NCI-H2171 (cell line): Measurements from ENCODE around the gene LPCAT1.
"Not testable (repeated sequence)": the region's sequence is repeated elsewhere in the genome, so short reads cannot be mapped to it uniquely, and the experiment has no call there.

ENCODE experiments used
- DNase-seq: peaks from one replicate; lab custom pipeline; 2025; lab: John Stamatoyannopoulos, UW

The LPCAT1 gene

GRCh38 chr5:1541702-1542400, 18.1 kb upstream of the LPCAT1 start:
- no peak for DNase-seq

- no peak for DNase-seq
Measured at GRCh38 chr5:1540831-1541701, 17.3 kb upstream of the LPCAT1 start.

- no peak for DNase-seq
Measured at GRCh38 chr5:1540166-1540565, 16.4 kb upstream of the LPCAT1 start.

GRCh38 chr5:1539393-1540161, 15.8 kb upstream of the LPCAT1 start:
- DNase-seq: not testable (repeated sequence)

- DNase-seq: no peak
Measured at GRCh38 chr5:1538741-1539392, 15.1 kb upstream of the LPCAT1 start.

- no peak for DNase-seq
Measured at GRCh38 chr5:1538276-1538675, 14.5 kb upstream of the LPCAT1 start.

GRCh38 chr5:1537603-1538154, 13.9 kb upstream of the LPCAT1 start:
- DNase-seq: no peak

- no peak for DNase-seq
Measured at GRCh38 chr5:1536871-1537602, 13.3 kb upstream of the LPCAT1 start.

GRCh38 chr5:1536322-1536845, 12.6 kb upstream of the LPCAT1 start:
- DNase-seq: no peak

GRCh38 chr5:1535646-1536045, 11.9 kb upstream of the LPCAT1 start:
- DNase-seq: no peak

- no peak for DNase-seq
Measured at GRCh38 chr5:1532384-1532783, 8.6 kb upstream of the LPCAT1 start.

- DNase-seq: no peak
Measured at GRCh38 chr5:1529498-1529897, 5.7 kb upstream of the LPCAT1 start.

GRCh38 chr5:1527533-1528205, 3.9 kb upstream of the LPCAT1 start:
- DNase-seq: no peak

GRCh38 chr5:1526681-1527131, 2.9 kb upstream of the LPCAT1 start:
- no peak for DNase-seq

- no peak for DNase-seq
Measured at GRCh38 chr5:1526190-1526631, 2.5 kb upstream of the LPCAT1 start.

GRCh38 chr5:1525624-1526189, 1.9 kb upstream of the LPCAT1 start:
- no peak for DNase-seq

- DNase-seq: no peak
Measured at GRCh38 chr5:1524799-1525623, 1.3 kb upstream of the LPCAT1 start.

- DNase-seq: no peak
Measured at GRCh38 chr5:1524481-1524798, 680 bp upstream of the LPCAT1 start.

GRCh38 chr5:1523480-1523792, 324 bp downstream of the LPCAT1 start:
- DNase-seq: peak; percentile 46
